8988T (cell line): ENCODE data around the gene MAPK8IP2.
"Not testable (repeated sequence)": the region's sequence is repeated elsewhere in the genome, so short reads cannot be mapped to it uniquely, and the experiment has no call there.

ENCODE experiments used
- DNase-seq: peaks from one replicate; pipeline ENCODE4 v3.0.0; 2011

MAPK8IP2 gene

GRCh38 chr22:50641696-50642607 lies 41.4 kb downstream of the MAPK8IP2 start:
- no peak for DNase-seq

DNA sequence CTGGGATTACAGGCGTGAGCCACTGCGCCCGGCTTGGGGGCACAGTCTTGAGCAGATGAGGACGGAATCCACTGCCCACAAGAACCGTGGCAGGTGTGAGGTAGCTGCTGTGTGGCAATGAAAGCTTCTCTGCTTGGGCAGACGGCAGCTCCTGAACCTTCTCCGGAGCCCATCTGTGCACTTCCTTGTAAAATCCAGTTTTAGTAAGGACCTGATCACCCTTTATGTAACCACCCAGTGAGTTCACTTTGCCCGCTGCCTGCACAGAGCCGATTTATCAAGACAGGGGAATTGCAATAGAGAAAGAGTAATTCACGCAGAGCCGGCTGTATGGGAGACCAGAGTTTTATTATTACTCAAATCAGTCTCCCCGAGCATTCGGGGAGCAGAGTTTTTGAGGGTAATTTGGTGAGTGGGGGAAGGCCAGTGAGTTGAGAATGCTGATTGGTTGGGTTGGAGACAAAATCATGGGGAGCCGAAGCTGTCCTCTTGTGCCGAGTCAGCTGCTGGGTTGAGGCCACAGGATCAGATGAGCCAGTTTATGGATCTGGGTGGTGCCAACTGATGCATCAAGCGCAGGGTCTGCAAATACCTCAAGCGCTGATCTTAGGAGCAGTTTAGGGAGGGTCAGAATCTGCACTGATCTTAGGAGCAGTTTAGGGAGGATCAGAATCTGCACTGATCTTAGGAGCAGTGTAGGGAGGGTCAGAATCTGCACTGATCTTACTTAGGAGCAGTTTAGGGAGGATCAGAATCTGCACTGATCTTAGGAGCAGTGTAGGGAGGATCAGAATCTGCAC lies 42.6 kb downstream of the MAPK8IP2 start:
- DNase-seq: not testable (repeated sequence)

GRCh38 chr22:50643821-50644101 lies 43.2 kb downstream of the MAPK8IP2 start:
- not testable (repeated sequence) for DNase-seq

DNA sequence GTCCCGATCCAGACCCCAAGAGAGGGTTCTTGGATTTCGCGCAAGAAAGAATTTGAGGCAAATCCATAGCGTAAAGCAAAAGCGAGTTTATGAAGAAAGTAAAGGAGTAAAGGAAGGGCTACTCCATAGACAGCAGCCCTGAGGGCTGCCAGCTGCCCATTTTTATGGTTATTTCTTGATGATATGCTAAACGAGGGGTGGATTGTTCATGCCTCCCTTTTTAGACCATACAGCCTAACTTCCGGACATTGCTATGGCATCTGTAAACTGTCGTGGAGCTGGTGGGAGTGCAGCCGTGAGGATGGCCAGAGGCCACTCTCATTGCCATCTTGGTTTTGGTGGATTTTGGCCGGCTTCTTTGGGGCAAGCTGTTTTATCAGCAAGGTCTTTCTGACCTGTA lies 52.7 kb downstream of the MAPK8IP2 start:
- no peak for DNase-seq

GRCh38 chr22:50654664-50655063 lies 54.1 kb downstream of the MAPK8IP2 start:
- DNase-seq: not testable (repeated sequence)

- DNase-seq: peak; percentile 48
These were observed 55.8 kb downstream of the MAPK8IP2 start for GRCh38 chr22:50656122-50657070.

DNA sequence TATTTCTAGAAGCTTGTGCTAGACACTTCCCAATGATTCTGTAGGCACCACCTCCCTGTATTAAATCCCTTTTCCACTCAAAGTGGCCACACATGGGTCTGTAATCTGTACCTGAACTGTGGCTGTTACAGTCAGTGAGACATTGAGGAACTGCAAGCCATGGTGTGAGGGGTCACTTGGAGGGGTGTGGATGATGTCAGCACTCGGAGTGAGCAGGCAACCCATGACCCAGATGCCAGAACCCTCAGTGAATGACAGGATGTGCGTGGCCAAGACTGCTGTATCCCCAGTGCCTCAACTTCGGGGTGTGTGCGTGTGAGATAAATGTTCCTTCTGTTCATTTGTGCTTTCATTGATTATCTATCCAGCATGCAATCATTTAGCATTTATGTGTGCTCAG lies 57.3 kb downstream of the MAPK8IP2 start:
- no peak for DNase-seq

DNA sequence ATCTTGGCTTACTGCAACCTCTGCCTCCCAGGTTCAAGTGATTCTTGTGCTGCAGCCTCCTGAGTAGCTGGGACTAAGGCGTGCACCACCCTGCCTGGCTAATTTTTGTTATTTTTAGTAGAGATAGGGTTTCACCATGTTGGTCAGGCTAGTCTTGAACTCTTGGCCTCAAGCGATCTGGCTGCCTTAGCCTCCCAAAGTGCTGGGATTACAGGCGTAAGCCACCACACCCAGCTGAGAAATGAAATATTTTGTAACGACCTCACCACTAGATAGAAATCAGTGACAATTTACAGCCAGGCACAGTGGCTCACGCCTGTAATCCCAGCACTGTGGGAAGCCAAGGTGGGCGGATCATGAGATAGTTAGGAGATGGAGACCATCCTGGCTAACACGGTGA lies 59.1 kb downstream of the MAPK8IP2 start:
- not testable (repeated sequence) for DNase-seq

- DNase-seq: no peak
These were observed 59.7 kb downstream of the MAPK8IP2 start for GRCh38 chr22:50660306-50660705.
